PC-3 (cell line): ENCODE measurements around the gene GBX2.

Source experiments
- EZH2 ChIP-seq: fragments of 300-600 bp; sonication (generic); IDR thresholded peaks from one replicate; pipeline ENCODE4 v1.6.1; 2017; ENCODE audit warnings: antibody characterized with exemption, mild to moderate bottlenecking, low read length; ENCODE audit not compliant: unreplicated experiment
- TF ChIP-seq, protein P1 (sequence below): fragments of 300-600 bp; sonication (generic); conservative IDR thresholded peaks from 2 replicates; pipeline ENCODE4 v1.5.1; 2017; ENCODE audit warnings: antibody characterized with exemption, low read depth, mild to moderate bottlenecking, low read length

DNA sequence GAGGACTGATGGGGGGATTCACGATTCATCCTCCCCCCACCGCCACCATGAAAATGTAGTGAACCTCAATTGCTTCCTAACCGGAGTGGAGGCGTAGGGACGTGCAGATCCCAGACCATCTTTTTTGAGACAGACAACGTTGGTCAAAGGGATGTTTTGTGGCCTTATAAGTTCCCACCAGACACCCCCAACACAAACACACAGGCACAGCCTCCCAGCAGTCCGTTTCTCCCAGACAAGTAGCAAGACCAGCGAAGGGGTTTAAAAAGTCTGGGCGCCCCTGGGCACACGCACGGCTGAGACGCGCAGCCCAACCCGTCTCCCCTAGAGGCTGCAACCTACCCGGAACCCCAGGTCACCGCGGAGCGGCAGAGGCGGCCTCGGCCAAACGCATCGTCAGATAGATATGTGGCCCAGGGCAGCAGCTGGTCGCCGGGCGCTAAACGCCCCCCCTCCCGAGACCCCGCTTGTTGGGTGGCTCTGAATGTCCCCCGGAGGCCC lies 1.3 kb downstream of the GBX2 start:
- TF ChIP-seq, protein P1, sequence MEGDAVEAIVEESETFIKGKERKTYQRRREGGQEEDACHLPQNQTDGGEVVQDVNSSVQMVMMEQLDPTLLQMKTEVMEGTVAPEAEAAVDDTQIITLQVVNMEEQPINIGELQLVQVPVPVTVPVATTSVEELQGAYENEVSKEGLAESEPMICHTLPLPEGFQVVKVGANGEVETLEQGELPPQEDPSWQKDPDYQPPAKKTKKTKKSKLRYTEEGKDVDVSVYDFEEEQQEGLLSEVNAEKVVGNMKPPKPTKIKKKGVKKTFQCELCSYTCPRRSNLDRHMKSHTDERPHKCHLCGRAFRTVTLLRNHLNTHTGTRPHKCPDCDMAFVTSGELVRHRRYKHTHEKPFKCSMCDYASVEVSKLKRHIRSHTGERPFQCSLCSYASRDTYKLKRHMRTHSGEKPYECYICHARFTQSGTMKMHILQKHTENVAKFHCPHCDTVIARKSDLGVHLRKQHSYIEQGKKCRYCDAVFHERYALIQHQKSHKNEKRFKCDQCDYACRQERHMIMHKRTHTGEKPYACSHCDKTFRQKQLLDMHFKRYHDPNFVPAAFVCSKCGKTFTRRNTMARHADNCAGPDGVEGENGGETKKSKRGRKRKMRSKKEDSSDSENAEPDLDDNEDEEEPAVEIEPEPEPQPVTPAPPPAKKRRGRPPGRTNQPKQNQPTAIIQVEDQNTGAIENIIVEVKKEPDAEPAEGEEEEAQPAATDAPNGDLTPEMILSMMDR: no peak
- TF ChIP-seq EZH2: no peak
